HepG2 (cell line): ENCODE data around the gene CACNA1H. TPM values are rescaled to one million over a fixed set of nuclear protein-coding genes. Genes with fewer than 3 reads are reported as not detected.
A peak's percentile ranks its signal among the peaks of the same experiment; 100 is the strongest.

Experiments
- AGO1 ChIP-seq: fragments of 200-400 bp; formaldehyde crosslinking; IDR thresholded peaks from 2 replicates; pipeline ENCODE4 v1.6.1; 2017; ENCODE audit warnings: mild to moderate bottlenecking, low read depth, low read length, moderate library complexity; ENCODE audit not compliant: poor library complexity, severe bottlenecking
- CBX5 ChIP-seq: sonication (generic); formaldehyde crosslinking; IDR thresholded peaks from 2 replicates; pipeline ENCODE4 v1.4.0; 2020; ENCODE audit warnings: missing genetic modification reagents, borderline replicate concordance
- DPF2 ChIP-seq: sonication (generic); formaldehyde crosslinking; IDR thresholded peaks from 2 replicates; pipeline ENCODE4 v1.4.0; 2020; ENCODE audit warnings: mild to moderate bottlenecking, low read depth, missing genetic modification reagents, borderline replicate concordance
- MYNN ChIP-seq: sonication (generic); formaldehyde crosslinking; IDR thresholded peaks from 2 replicates; pipeline ENCODE4 v1.4.0; 2020; ENCODE audit warnings: mild to moderate bottlenecking, low read depth, missing genetic modification reagents
- RNF219 ChIP-seq: sonication (generic); formaldehyde crosslinking; IDR thresholded peaks from 2 replicates; pipeline ENCODE4 v1.5.0; 2020; ENCODE audit warnings: mild to moderate bottlenecking, missing genetic modification reagents
- SIN3A ChIP-seq: IDR thresholded peaks from 2 replicates; pipeline ENCODE4 v1.6.1; 2011; ENCODE audit warnings: low read depth, mild to moderate bottlenecking, control low read depth, low read length, borderline replicate concordance
- SMAD9 ChIP-seq: sonication (generic); formaldehyde crosslinking; IDR thresholded peaks from 2 replicates; pipeline ENCODE4 v1.5.1; 2020; ENCODE audit warnings: mild to moderate bottlenecking, missing genetic modification reagents
- SNRNP70 ChIP-seq: fragments of 200-400 bp; formaldehyde crosslinking; IDR thresholded peaks from 2 replicates; pipeline ENCODE4 v1.6.1; 2017; ENCODE audit warnings: mild to moderate bottlenecking, low read depth, low read length, moderate library complexity
- TCF12 ChIP-seq, 2 experiments: fragments of 450-650 bp in 1 of 2; sonication (generic) in 1 of 2; formaldehyde crosslinking in 1 of 2; IDR thresholded peaks; 2 replicates each; pipeline versions ENCODE4 v1.6.1 to v1.8.0; 2017 to 2022; ENCODE audit warnings: antibody characterized with exemption in 1 of 2, mild to moderate bottlenecking in 1 of 2, missing genetic modification reagents in 1 of 2, moderate library complexity in 1 of 2
- ZBTB1 ChIP-seq: sonication (generic); formaldehyde crosslinking; IDR thresholded peaks from 2 replicates; pipeline ENCODE4 v1.4.0; 2020; ENCODE audit warnings: missing genetic modification reagents, borderline replicate concordance
- ZNF501 ChIP-seq: sonication (generic); formaldehyde crosslinking; IDR thresholded peaks from 2 replicates; pipeline ENCODE4 v1.5.1; 2020; ENCODE audit warnings: mild to moderate bottlenecking, moderate library complexity, missing genetic modification reagents
- ZNF552 ChIP-seq: sonication (generic); formaldehyde crosslinking; IDR thresholded peaks from 2 replicates; pipeline ENCODE4 v1.9.0; 2022; ENCODE audit warnings: missing genetic modification reagents, mild to moderate bottlenecking, borderline replicate concordance
- ZNF558 ChIP-seq: sonication (generic); formaldehyde crosslinking; IDR thresholded peaks from 2 replicates; pipeline ENCODE4 v1.9.0; 2022; ENCODE audit warnings: mild to moderate bottlenecking, missing genetic modification reagents, borderline replicate concordance
- ZNF564 ChIP-seq: sonication (generic); formaldehyde crosslinking; IDR thresholded peaks from 2 replicates; pipeline ENCODE4 v1.8.1; 2023; ENCODE audit warnings: mild to moderate bottlenecking, missing genetic modification reagents
- ZNF646 ChIP-seq: sonication (generic); formaldehyde crosslinking; IDR thresholded peaks from 2 replicates; pipeline ENCODE4 v1.9.0; 2021; ENCODE audit warnings: mild to moderate bottlenecking, missing genetic modification reagents
- ZNF841 ChIP-seq: sonication (generic); formaldehyde crosslinking; IDR thresholded peaks from 2 replicates; pipeline ENCODE4 v1.8.1; 2023; ENCODE audit warnings: missing genetic modification reagents, borderline replicate concordance
- ZNF850 ChIP-seq: sonication (generic); formaldehyde crosslinking; conservative IDR thresholded peaks from 2 replicates; pipeline ENCODE4 v1.9.0; 2021; ENCODE audit warnings: mild to moderate bottlenecking, missing genetic modification reagents
- ZNF879 ChIP-seq: sonication (generic); formaldehyde crosslinking; IDR thresholded peaks from 2 replicates; pipeline ENCODE4 v1.8.1; 2023; ENCODE audit warnings: missing genetic modification reagents
- ZSCAN25 ChIP-seq: sonication (generic); formaldehyde crosslinking; IDR thresholded peaks from 2 replicates; pipeline ENCODE4 v1.8.0; 2022; ENCODE audit warnings: mild to moderate bottlenecking, missing genetic modification reagents
- polyA plus RNA-seq, 8 experiments: library from polyadenylated mRNA; depleted of rRNA in 3 of 8; stranded (reverse) in 7 of 8; unstranded in 1 of 8; fragments of >200 nt; fragmentation: Illumina TruSeq in 4 of 8; extraction: Trizol in 4 of 8; gene quantifications; 2 replicates each; pipeline versions ENCODE4 v1.2.1 to v1.2.3, GENCODE V29; 2011 to 2016; ENCODE audit warnings: low read depth in 4 of 8, missing spikeins in 1 of 8, mixed read lengths in 1 of 8; ENCODE audit not compliant: insufficient read depth in 1 of 8
- total RNA-seq, 5 experiments: library from RNA; depleted of rRNA; stranded (reverse); fragments of >200 nt; fragmentation: Illumina TruSeq; extraction: Trizol; gene quantifications; 2 replicates each; pipeline ENCODE4 v1.2.3, GENCODE V29; 2016; ENCODE audit warnings: low read depth in 1 of 5
- TF ChIP-seq, protein P1 (sequence below): sonication (generic); formaldehyde crosslinking; IDR thresholded peaks from 2 replicates; pipeline ENCODE4 v1.5.0; 2020; ENCODE audit warnings: missing genetic modification reagents, mild to moderate bottlenecking, borderline replicate concordance

CACNA1H gene
- total and polyA plus RNA-seq, 2 of the 13 experiments (the other 11 are each of a cell fraction or from before 2014, with no cell fraction given) = 0.40 to 1.8 TPM

DNA sequence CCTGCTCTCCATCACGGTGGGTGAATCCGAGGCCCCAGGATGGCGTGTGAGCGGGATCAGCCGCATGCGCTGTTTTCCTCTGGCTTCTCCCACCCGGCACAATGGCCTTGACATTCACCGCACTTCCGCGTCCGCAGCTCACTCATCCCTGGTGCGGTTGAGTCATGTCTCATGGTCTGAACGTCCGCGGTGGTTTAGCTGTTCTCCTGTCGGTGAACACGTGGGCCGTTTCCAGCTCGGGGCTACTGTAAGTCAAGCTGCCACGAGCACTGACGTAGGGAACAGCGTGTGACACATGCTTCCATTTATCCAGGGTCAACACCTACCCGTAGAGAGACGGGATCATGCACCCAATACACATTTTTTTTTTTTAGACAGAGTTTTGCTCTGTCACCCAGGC lies 15.3 kb upstream of the CACNA1H start (continued):
- TF ChIP-seq DPF2 (CRISPR knock-in tag) (no peak), ZNF850 (no peak), ZNF841 (CRISPR knock-in tag) (no peak), SMAD9 (CRISPR knock-in tag) (no peak), AGO1 (no peak), ZNF879 (CRISPR knock-in tag) (no peak), SNRNP70 (no peak), ZNF646 (no peak), ZBTB1 (CRISPR knock-in tag) (no peak), CBX5 (CRISPR knock-in tag) (0 out of 2 replicates have a peak, but pooled peaks have one; percentile 34), SIN3A (peak; percentile 56; the same call in 1 of the 2 replicates), ZNF564 (no peak), ZNF558 (CRISPR knock-in tag) (no peak), ZNF552 (CRISPR knock-in tag) (no peak), ZNF501 (CRISPR knock-in tag) (no peak), TCF12 (IDR thresholded peaks at IDR 0.05) (no peak), TCF12 (CRISPR knock-in tag; IDR thresholded peaks at IDR 0.05) (no peak), MYNN (CRISPR knock-in tag) (no peak), ZSCAN25 (CRISPR knock-in tag) (no peak), RNF219 (CRISPR knock-in tag) (no peak)
- TF ChIP-seq, protein P1, sequence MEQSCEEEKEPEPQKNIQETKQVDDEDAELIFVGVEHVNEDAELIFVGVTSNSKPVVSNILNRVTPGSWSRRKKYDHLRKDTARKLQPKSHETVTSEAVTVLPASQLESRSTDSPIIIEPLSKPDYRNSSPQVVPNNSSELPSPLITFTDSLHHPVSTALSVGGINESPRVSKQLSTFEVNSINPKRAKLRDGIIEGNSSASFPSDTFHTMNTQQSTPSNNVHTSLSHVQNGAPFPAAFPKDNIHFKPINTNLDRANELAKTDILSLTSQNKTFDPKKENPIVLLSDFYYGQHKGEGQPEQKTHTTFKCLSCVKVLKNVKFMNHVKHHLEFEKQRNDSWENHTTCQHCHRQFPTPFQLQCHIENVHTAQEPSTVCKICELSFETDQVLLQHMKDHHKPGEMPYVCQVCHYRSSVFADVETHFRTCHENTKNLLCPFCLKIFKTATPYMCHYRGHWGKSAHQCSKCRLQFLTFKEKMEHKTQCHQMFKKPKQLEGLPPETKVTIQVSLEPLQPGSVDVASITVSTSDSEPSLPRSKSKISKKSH = no peak
